ENCODE measurements around the gene CIDEC. TPM values are rescaled to one million over a fixed set of nuclear protein-coding genes. Genes with fewer than 3 reads are reported as not detected.
"Not testable (repeated sequence)": the region's sequence is repeated elsewhere in the genome, so short reads cannot be mapped to it uniquely, and the experiment has no call there.

Gene CIDEC
- total and polyA plus RNA-seq, 2 of the 13 experiments (the other 11 are each of a cell fraction or from before 2014, with no cell fraction given), result 2.5 to 10.4 TPM

- TF ChIP-seq TRAFD1 (CRISPR knock-in tag; IDR thresholded peaks at IDR 0.05; ENCODE audit: borderline replicate concordance) (0 out of 2 replicates have a peak, but pooled peaks have one; percentile 12), GATAD2A (CRISPR knock-in tag; IDR thresholded peaks at IDR 0.05) (0 out of 2 replicates have a peak, but pooled peaks have one; percentile 6), MXI1 (IDR thresholded peaks at IDR 0.05; ENCODE audit: borderline replicate concordance, low read depth, low read length) (peak; percentile 18; the same call in 1 of the 3 replicates), ZMYM3 (CRISPR knock-in tag; IDR thresholded peaks at IDR 0.05) (peak; percentile 76; the same call in 1 of the 2 replicates), GMEB1 (CRISPR knock-in tag; IDR thresholded peaks at IDR 0.05; ENCODE audit: borderline replicate concordance) (0 out of 2 replicates have a peak, but pooled peaks have one; percentile 9), HNF4G (IDR thresholded peaks at IDR 0.05; ENCODE audit: borderline replicate concordance, low read depth, low read length) (peak; percentile 39; the same call in 1 of the 2 replicates), ADNP (CRISPR knock-in tag; IDR thresholded peaks at IDR 0.05) (peak; percentile 82; the same call in 1 of the 2 replicates), RFX3 (CRISPR knock-in tag; IDR thresholded peaks at IDR 0.05) (peak; percentile 30; the same call in 1 of the 2 replicates), IRF2 (CRISPR knock-in tag; IDR thresholded peaks at IDR 0.05) (0 out of 2 replicates have a peak, but pooled peaks have one; percentile 6), KDM1A (CRISPR knock-in tag; IDR thresholded peaks at IDR 0.05) (peak; percentile 81; the same call in 1 of the 2 replicates), CHD4 (IDR thresholded peaks at IDR 0.05; ENCODE audit: borderline replicate concordance, low read length) (peak; percentile 93), CEBPB (IDR thresholded peaks at IDR 0.05; ENCODE audit: borderline replicate concordance, low read depth, low read length) (peak; percentile 83), SALL1 (CRISPR knock-in tag; IDR thresholded peaks at IDR 0.05) (peak; percentile 13; the same call in 1 of the 2 replicates), NFIC (IDR thresholded peaks at IDR 0.05; ENCODE audit: low read length) (peak; percentile 54; the same call in 1 of the 2 replicates), ZKSCAN5 (CRISPR knock-in tag; IDR thresholded peaks at IDR 0.05) (peak; percentile 62; the same call in 1 of the 2 replicates), TFE3 (CRISPR knock-in tag; IDR thresholded peaks at IDR 0.05) (0 out of 2 replicates have a peak, but pooled peaks have one; percentile 16), ZNF362 (CRISPR knock-in tag; IDR thresholded peaks at IDR 0.05; ENCODE audit: borderline replicate concordance) (peak; percentile 65; the same call in 1 of the 2 replicates), ARID5B (CRISPR knock-in tag; IDR thresholded peaks at IDR 0.05) (0 out of 2 replicates have a peak, but pooled peaks have one; percentile 28)
- not testable (repeated sequence) for TF ChIP-seq HNF4G (CRISPR knock-in tag; IDR thresholded peaks at IDR 0.05; ENCODE audit: borderline replicate concordance, low read depth)
Observed at GRCh38 chr3:9896755-9897407, 16.8 kb upstream of the CIDEC start (continued).

Data from HepG2 (cell line).